Stimulated activated CD8-positive, alpha-beta memory T cell treated with anti-CD3 and anti-CD28 coated beads, Interleukin-15, amount 100 ng/mL, for 48 hours (primary cell): ENCODE measurements around the gene CSNK1G3.

Experiments used
- DNase-seq, 2 donors: peaks; one replicate each; pipeline ENCODE4 v3.0.0-alpha.2; 2020; ENCODE audit warnings: low read depth in 2 of 2

CSNK1G3 gene

GRCh38 chr5:123645024-123645603 is 133.1 kb downstream of the CSNK1G3 start:
- no peak for DNase-seq

- DNase-seq = no peak
Observed at GRCh38 chr5:123647066-123647465, 135.1 kb downstream of the CSNK1G3 start.

- no peak for DNase-seq
Observed at GRCh38 chr5:123651234-123651633, 139.3 kb downstream of the CSNK1G3 start.

DNA sequence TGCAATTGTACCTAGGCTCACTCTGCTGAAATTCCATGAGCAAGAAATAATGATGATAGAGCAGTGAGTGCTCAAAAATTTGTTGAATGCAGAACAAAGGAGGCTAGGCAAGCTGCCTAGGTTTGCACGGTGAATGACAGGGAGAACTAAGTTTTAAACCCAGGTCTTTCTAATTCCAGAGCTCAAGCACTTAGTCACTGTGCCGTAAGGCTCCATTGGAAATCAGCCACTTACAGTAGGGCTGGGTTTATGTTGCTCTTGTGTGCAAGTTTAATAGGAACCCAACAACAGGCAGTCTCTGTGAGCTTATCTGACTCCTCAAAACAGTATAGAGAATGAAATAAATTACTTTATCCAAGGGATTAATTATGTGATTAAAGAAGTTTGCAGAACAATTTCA is 147.0 kb downstream of the CSNK1G3 start:
- no peak for DNase-seq

DNA sequence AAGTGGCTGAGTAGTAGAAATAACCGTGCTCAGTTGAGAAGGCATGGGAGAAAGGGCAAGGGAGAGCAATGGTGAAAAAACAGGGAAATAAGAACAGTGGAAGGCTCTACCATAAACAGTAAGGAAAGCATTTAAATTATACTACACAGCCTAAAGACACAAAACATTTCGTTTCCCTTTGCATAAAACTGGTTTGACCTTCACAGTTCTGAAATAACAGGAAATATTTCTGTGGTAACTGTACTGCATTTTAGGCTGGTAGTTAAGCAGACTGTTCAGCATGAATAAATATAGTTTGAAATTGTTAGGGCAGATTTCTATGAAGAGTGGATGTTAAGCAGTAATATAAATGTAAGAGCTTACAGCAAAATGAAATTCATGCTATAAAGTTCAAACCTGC is 147.5 kb downstream of the CSNK1G3 start:
- no peak for DNase-seq

GRCh38 chr5:123664961-123665360 is 153.0 kb downstream of the CSNK1G3 start:
- no peak for DNase-seq

DNA sequence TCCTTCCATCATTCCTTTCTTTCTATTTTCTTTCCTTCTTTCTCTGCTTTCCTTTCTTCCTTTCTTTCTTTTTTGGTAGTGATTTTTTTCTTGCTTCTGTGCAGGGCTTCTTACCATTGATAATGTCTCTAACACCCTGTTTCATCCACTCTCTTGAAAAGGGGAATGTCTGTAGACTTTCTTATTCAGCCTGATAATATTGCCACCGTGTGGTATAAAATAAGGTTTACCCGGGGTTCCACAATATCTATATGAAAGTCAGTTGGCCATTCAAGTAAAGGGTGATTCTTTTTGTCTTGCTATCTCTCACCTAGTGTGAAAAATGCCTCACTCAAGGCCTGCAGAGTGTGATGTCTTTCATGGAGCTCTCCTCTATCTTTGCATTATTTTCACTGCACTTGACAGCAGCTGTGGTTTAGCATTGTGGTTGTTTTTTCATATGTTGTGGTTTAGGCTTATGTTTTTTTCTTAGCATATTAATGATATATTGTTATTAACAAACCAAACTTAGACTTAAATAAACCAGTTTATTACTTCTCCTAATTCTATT is 153.9 kb downstream of the CSNK1G3 start:
- DNase-seq = no peak
